NCI-H82 treated with DMSO at 0.1 percent for 48 hours (cell line): Measurements from ENCODE around the gene ADA.
A peak's percentile ranks its signal among the peaks of the same experiment; 100 is the strongest.

ENCODE experiments used
- DNase-seq: peaks from one replicate; lab custom pipeline; 2025; ENCODE audit not compliant: unreplicated experiment; lab: John Stamatoyannopoulos, UW

Gene ADA

DNA sequence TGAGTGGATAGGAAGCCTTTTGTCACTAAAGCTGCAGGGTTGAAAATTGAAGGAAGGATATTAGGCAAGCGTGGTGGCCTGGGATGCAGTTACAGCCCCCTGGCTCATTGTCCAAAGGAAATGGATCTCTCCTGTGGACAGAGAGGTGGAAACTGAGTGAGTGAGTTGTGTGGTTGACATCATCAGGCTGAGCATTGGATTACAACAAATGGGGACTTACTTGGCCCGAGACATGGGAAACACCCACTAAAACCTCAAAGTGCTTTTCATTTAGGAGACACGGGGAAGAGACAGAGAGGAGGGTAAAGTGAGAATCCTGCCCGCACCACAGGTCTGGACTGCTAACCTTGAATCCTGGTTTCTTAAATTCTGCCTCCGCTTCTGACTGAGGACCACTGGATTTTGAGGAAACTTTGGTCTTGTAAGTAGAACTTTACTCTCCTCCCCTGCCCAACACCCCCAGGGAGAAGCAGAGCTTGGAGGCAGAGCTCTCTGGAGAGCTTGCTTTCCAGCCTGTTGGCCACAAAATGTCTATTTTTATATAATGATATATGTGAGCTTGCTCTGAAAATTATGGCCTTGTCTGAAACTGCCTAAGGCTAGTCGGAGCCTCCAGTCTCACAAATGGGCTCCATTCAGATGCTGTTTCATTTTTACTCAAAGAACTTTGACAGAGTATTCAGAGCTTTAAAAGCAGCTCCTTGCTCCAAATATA, 69.0 kb downstream of the ADA start, which contains the start of gene PKIG:
Gene PKIG, plus strand, starts transcription at position 269 of the 715 bp plus-strand sequence. CDS start 31,978 bp downstream, outside the sequence.
- DNase-seq: no peak

DNA sequence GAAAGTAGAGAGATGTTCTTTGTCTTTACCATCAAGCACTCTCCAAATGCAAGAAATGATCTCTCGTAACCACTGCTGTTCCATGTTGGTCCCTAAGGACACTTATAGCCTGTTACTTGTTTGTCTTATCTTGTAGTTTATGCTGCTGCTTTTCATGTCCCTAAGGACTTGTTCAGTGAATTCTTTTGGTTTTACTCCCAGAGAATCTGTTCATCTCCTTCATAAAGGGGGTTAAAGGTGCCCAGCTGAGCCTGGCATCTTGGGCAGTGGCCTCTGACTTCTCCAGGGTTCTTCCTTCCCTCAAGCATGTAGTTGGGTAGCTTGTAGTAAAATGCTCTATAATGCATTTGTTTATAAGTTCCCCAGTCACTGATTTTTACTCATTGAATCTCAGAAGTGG, 70.0 kb downstream of the ADA start:
- no peak for DNase-seq

DNA sequence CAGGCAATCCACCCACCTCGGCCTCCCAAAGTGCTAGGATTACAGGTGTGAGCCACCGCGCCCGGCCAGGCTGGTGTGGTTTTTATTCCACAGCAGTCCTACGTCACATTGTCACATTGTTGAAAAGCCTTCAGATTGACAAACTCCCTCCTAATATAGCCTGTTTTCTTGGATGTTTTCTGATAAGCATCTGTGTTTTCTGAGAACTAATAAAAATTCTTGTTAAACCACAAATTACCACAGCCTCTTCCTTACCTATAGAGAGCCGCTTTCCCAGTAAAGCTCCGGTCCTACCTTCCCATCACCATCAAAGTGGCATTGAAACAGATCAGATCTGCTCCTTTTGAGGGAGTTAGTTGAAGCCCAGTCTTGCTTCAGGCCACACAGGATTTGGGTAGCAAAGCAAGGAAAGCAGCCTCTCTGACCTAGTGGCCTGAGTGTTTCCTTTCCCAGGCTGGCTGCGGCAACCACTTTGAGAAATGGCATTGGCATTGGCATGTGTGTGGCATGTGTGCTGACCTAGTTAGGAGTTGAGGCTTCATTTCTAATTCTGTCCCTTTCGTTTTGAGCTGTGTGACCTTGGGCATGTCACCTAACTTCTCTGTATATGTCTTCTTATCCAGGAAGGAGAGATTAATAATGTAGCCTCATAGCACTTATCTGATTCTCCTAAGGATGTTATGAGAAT, 70.8 kb downstream of the ADA start:
- DNase-seq: no peak

DNA sequence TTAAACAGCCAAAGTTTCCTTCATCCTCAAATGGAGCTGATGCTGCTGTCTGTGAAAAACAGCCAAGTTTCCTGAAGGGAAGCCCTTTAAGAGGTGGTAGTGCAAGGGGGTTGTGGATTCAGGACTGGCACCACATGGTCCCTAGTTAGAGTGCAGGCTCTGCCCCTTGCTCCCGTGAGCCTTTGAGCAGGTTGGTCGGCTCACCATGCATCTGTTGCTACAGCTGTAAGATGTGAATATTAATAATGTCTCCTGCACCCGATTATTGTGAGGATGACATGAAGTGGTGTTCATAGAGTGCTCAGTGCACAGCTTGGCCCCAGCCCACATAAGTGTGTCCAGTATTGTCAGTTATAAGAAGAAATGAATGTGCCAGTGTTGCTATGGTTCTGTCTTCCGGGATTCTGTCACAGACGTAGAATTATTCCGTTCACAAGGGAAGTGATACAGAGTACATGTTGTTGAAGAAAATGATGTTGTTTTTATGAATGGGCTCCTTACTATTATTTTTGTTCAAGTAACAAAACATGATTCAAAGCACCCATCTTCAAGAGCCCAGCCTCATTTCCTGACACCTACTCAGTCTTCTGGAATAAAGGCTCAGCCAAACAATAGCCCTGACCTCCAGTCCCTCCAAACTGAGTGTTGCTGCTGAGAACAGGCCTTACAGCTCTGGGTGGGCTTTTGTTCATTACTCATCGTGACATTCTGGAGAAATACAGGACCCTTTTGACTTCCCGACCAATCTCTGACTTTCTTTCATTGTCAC, 72.0 kb downstream of the ADA start:
- DNase-seq: no peak

DNA sequence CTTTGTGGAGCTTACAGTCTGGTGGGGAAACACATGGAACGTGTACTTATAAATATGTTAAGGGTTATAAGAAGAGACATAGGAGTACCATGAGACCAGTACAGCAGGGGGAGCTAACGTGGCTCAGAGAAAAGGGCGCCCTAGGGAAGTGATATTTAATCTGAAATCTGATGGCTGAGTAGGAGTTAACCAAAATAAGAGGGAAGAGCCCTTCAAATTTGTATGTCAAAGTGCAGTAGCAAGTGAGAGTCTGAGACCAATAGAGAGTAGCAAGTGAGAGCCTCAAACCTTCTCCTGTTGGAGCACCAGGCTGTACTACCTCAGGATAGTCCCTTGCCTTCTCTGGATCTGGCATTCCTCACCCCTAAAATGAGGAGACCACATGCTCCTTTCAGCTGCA, 75.2 kb downstream of the ADA start:
- DNase-seq: peak; percentile 12

DNA sequence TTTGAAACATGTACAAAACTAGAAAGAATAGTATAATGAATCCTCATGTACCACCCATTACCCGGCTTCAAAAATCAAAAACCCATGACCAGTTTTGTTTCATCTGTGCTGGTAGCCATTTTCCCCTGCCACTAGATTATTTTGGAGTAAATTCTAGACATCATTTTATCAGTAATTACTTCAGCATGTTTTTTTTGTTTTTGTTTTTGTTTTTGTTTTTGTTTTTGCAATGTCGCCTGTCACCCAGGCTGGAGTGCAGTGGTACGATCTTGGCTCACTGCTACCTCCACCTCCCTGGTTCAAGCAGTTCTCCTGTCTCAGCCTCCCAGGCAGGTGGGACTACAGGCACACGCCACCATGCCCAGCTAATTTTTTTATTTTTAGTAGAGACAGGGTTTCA, 77.1 kb downstream of the ADA start:
- no peak for DNase-seq

DNA sequence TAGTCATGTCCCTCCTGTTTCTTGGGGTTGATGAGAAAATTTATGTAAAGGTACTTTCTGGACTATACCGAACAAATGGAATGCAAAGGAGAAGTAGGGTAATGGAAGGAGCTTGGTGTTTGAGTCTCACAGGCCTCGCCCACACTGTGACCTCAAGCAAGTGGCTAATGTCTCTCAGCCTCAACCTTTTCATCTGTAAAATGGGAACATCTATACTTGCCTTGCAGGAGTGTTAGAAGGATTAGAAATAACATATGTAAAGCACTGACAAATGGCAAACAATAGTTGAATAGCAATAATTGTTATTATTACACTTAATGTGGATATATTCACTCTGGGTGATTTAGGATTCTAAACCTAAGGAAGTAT, 78.0 kb downstream of the ADA start:
- DNase-seq: no peak

DNA sequence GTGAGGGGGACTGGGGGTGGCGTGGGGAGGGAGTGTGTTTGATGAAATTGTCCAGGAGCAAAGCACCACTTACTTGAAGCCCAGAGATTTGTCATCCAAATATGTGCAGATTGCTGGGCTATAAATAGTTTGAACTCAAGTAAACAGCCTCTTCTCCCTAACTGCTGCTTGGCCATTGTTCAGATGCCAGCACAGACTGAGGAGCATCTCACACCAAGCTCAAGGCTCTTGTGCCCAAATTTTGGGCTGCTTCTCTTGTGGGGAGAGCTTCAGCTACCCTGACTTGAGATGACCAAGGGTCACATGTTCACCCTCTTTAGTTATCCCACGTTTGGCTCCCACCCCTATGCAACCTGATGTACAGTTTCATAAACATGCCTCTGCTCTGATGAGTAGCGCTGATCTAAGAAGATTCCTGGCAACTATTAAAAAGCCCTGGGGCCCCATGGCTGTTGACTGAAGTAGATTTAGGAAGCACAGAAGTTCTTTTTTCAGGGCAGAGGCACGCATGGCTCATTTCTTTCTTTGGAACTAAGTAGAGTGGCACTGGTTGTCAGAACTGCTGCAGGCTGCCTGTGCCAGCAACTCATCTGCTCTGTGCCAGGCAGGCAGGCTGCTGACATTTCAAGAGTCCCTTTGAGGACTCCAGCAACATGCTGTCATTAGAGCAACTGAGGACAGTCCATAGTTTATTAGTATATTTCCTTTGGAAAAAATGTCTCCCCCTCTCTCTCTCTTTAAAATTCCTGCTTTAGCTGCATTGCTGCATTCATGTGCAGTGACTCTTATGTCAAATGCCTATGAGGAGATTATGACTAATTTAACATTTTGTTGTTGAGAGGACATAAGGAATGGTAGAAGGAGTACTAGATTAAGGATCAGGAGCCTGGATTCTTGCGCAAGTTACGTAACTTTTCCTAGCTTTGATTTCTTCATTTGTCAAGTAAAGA, 78.7 kb downstream of the ADA start:
- DNase-seq: no peak

DNA sequence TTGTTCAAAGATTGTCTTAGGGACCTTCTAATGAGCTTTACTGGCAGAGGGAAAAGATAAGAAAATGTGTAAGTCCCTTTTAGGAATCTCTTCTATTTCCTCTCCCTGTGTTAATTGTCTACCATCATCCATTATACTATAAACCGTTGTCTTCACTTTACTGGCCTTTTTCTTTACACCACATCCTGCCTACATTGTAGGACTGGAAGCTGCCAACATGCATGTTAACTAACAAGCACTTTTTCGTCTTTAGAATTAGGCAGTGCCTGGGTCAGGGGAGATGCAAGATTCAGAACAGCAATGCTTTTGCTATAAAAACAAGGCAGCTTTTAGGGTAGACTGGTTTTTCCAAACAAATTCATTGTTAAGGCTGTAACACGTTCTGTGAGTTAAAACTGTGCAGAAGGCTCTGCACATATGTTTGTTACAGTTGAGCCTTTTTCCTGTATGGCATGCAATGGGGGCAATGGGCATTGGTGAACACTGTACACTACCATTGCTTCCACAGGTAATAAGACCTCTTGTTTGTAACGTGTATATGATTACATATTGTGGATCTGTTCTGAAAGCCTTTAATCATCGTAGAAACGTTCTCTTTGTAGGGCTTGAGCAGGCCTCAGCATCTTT, 80.0 kb downstream of the ADA start:
- no peak for DNase-seq

DNA sequence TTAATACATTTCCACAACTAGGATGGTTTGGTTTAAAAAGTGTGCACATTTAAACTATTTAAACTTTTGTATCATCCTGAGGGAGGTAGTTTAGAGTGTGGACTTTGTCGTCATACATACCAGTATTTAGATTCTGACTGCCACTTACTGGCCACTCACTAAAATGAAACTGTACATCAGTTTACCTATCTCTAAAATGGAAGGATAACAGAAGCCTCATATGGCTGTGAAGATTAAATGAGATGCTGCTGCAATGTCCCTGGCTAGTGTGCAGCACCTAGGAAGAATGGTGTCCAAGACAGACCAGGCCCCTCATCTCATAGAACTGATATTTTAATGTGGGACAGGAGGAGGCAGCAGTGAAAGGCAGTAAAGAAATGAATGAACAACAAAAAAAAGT, 81.1 kb downstream of the ADA start:
- DNase-seq: no peak
